A549 (cell line): ENCODE data around the gene ZNF580. TPM values are rescaled to one million over a fixed set of nuclear protein-coding genes. Genes with fewer than 3 reads are reported as not detected.

Experiments
- ATAC-seq, 2 experiments: fragments of 200-7000 bp in 1 of 2; fragments of >200 bp in 1 of 2; cut with Nextera tagmentation in 1 of 2; cut with Tn5 transposase in 1 of 2; 3 replicates each; pipeline versions ENCODE4 v1.8.0 to v1.9.1; 2018 to 2020; ENCODE audit warnings: mild to moderate bottlenecking in 1 of 2, moderate library complexity in 1 of 2
- CTCF ChIA-PET: fragments of 300-600 bp; sonication (Branson Sonifier 250); formaldehyde crosslinking; extraction: SDS; loops from one replicate; lab custom pipeline; 2021; ENCODE audit warnings: antibody characterized with exemption, inconsistent platforms; lab: Yijun Ruan, JAX
- POLR2A ChIA-PET: fragments of 350-600 bp; formaldehyde crosslinking; extraction: SDS; loops from one replicate; lab custom pipeline; 2021; ENCODE audit warnings: antibody characterized with exemption, inconsistent platforms; lab: Yijun Ruan, JAX
- DNase-seq, 2 experiments: peaks; one replicate each; pipeline versions ENCODE4 v3.0.0 to v3.0.0-alpha.2; 2011 to 2016; ENCODE audit warnings: low read depth in 1 of 2, low spot score in 1 of 2
- FAIRE-seq: peaks from 2 replicates; lab custom pipeline; 2011; peaks lifted over from hg19 to GRCh38; lab: Jason Lieb, UNC
- H3K27ac ChIP-seq, 2 experiments: fragments of >200 bp; sonication (Bioruptor Twin); formaldehyde crosslinking; 3 replicates each; pipeline ENCODE4 v1.5.1; 2016 to 2017
- H3K4me1 ChIP-seq: fragments of >200 bp; sonication (Bioruptor Twin); formaldehyde crosslinking; 3 replicates; pipeline ENCODE4 v1.6.1; 2016
- H3K4me2 ChIP-seq: fragments of >200 bp; sonication (Bioruptor Twin); formaldehyde crosslinking; 3 replicates; pipeline ENCODE4 v1.6.1; 2016
- H3K4me3 ChIP-seq: fragments of >200 bp; sonication (Bioruptor Twin); formaldehyde crosslinking; 3 replicates; pipeline ENCODE4 v1.5.1; 2016
- H3K9me3 ChIP-seq: fragments of >200 bp; sonication (Bioruptor Twin); formaldehyde crosslinking; 3 replicates; pipeline ENCODE4 v1.6.1; 2016
- CBX8 ChIP-seq: fragments of 200-600 bp; sonication (generic); IDR thresholded peaks from 2 replicates; pipeline ENCODE4 v1.6.1; 2016
- CEBPB ChIP-seq, 2 experiments: fragments of >200 bp in 1 of 2; sonication (Bioruptor Twin) in 1 of 2; formaldehyde crosslinking in 1 of 2; IDR thresholded peaks; 2 replicates each; pipeline ENCODE4 v1.6.1; 2012 to 2016
- CHD2 ChIP-seq: fragments of 150-350 bp; IDR thresholded peaks from 2 replicates; pipeline ENCODE4 v1.6.1; 2014; ENCODE audit warnings: low read length; ENCODE audit not compliant: partially characterized antibody
- EHF ChIP-seq: fragments of 250-450 bp; sonication (Bioruptor Pico); IDR thresholded peaks from 2 replicates; pipeline ENCODE4 v1.5.0; 2020; ENCODE audit warnings: mild to moderate bottlenecking
- ESRRA ChIP-seq: fragments of 150-350 bp; IDR thresholded peaks from 2 replicates; pipeline ENCODE4 v1.6.1; 2014; ENCODE audit warnings: mild to moderate bottlenecking, low read length, borderline replicate concordance
- FOSL2 ChIP-seq, 2 experiments: fragments of 450-650 bp in 1 of 2; fragments of >200 bp in 1 of 2; sonication (Bioruptor Twin) in 1 of 2; formaldehyde crosslinking; IDR thresholded peaks; 2 replicates each; pipeline versions ENCODE4 v1.5.0 to v1.6.1; 2016 to 2020; ENCODE audit warnings: mild to moderate bottlenecking in 1 of 2, moderate library complexity in 1 of 2
- FOXS1 ChIP-seq: fragments of 250-450 bp; sonication (Bioruptor Pico); IDR thresholded peaks from 2 replicates; pipeline ENCODE4 v1.5.0; 2020; ENCODE audit warnings: mild to moderate bottlenecking, moderate library complexity
- GATA3 ChIP-seq: IDR thresholded peaks from 2 replicates; pipeline ENCODE4 v1.6.1; 2012; ENCODE audit warnings: borderline replicate concordance
- HDAC2 ChIP-seq: fragments of 200-600 bp; sonication (generic); IDR thresholded peaks from 2 replicates; pipeline ENCODE4 v1.6.1; 2016
- HOXA7 ChIP-seq: fragments of 250-450 bp; sonication (Bioruptor Pico); IDR thresholded peaks from 2 replicates; pipeline ENCODE4 v1.5.0; 2020; ENCODE audit warnings: mild to moderate bottlenecking, moderate library complexity
- HOXB5 ChIP-seq: fragments of 250-450 bp; sonication (Bioruptor Pico); IDR thresholded peaks from 2 replicates; pipeline ENCODE4 v1.5.0; 2020; ENCODE audit warnings: mild to moderate bottlenecking, moderate library complexity
- KDM5A ChIP-seq: fragments of 200-600 bp; sonication (generic); IDR thresholded peaks from 2 replicates; pipeline ENCODE4 v1.6.1; 2016; ENCODE audit warnings: antibody characterized with exemption, mild to moderate bottlenecking
- PHF8 ChIP-seq: fragments of 200-600 bp; sonication (generic); IDR thresholded peaks from 2 replicates; pipeline ENCODE4 v1.6.1; 2016; ENCODE audit warnings: low read depth, mild to moderate bottlenecking, antibody characterized with exemption, moderate library complexity, borderline replicate concordance
- POLR2A ChIP-seq: IDR thresholded peaks from 2 replicates; pipeline ENCODE4 v1.6.1; 2012; ENCODE audit warnings: mild to moderate bottlenecking, low read length
- RCOR1 ChIP-seq: fragments of 150-350 bp; IDR thresholded peaks from 2 replicates; pipeline ENCODE4 v1.6.1; 2014; ENCODE audit warnings: antibody characterized with exemption, low read length, low read depth
- ZFP36 ChIP-seq: fragments of 450-650 bp; IDR thresholded peaks from 2 replicates; pipeline ENCODE4 v1.6.1; 2014; ENCODE audit warnings: borderline replicate concordance; ENCODE audit not compliant: partially characterized antibody
- WGBS: methylation state at CpG from one replicate; pipeline ENCODE4 v1.1.6; 2017; ENCODE audit errors: missing lambda C conversion rate; 5-methylcytosine and 5-hydroxymethylcytosine counted together
- polyA plus RNA-seq, 4 experiments: library from polyadenylated mRNA; depleted of rRNA in 3 of 4; stranded (reverse); fragments of >200 nt; fragmentation: RNase III in 1 of 4; extraction: RNeasy Plus Mini Kit Qiagen cat#74134 plus additional on column Dnase treatment in 1 of 4; gene quantifications; 2 replicates in 3 of 4; 3 replicates in 1 of 4; pipeline ENCODE4 v1.2.3, GENCODE V29; 2011 to 2017
- TF ChIP-seq, protein P1 (sequence below): fragments of >200 bp; sonication (Bioruptor Twin); formaldehyde crosslinking; IDR thresholded peaks from 2 replicates; pipeline ENCODE4 v1.6.1; 2016
- TF ChIP-seq, protein P2 (sequence below): fragments of 200-600 bp; sonication (generic); IDR thresholded peaks from 2 replicates; pipeline ENCODE4 v1.6.1; 2016; ENCODE audit warnings: antibody characterized with exemption, mild to moderate bottlenecking, moderate library complexity
- TF ChIP-seq, protein P3 (sequence below): fragments of >200 bp; sonication (Bioruptor Twin); formaldehyde crosslinking; IDR thresholded peaks from 3 replicates; pipeline ENCODE4 v1.6.1; 2016

The ZNF580 gene
- polyA plus RNA-seq, 2 of the 4 experiments (the other 2 are of a cell fraction), result 9.2 to 52.8 TPM

DNA sequence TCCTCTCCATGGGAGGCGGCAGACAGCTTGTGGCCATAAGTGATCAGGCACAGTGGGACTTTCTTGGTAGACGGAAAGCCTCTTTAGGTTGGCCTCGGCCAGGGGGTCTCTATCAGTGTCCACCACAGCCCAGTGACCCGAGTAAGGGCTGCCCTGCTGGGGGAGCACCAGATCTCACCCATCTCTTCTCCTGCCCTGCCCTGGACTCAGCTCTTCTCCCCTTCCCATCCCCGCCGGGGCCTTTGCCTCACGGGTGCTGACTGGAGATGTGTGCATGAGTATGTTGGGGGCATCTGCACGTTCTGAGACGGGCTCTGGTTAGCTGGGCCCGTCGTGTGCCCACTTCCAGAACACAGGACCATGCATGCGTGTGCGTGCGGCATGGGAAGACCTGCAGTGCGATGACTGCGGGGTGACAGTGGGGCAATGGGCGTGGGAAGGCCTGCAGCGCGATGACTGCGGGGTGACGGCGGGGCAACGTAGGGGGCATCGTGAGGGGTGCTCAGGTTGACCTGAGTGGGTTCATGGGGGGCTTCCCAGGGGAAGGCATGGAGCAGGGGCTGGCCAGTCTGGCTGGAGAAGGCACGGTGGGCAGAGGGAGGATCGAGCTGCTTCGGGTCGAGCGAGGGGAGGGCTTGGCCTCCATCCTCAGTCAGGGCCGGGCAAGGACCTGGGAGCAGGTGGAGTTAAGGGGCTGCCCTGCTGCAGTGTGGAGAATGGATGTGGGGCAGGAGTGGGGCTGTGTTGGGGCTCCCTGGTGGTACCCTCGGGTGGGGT, 50.2 kb downstream of the ZNF580 start:
- DNase-seq (no peak), FAIRE-seq (no peak), ATAC-seq (no peak)
- TF ChIP-seq PHF8, result no peak
- TF ChIP-seq HOXB5, result no peak
- Histone ChIP-seq H3K4me3 (no peak overlapping the region), H3K27ac (no peak overlapping the region), H3K4me1 (no peaks in the 10 kb centered on the region), H3K9me3 (no peaks in the 10 kb centered on the region), H3K4me2 (no peak overlapping the region)
- 93% methylated on average over 30 of the region's 31 CpGs for WGBS
- ChIA-PET CTCF (interaction anchor here (1.1 kb wide), 1 partner anchor 12 kb away, joined by 4 read pairs; no protein-coding TSS in a partner anchor), POLR2A (no interaction called here)

DNA sequence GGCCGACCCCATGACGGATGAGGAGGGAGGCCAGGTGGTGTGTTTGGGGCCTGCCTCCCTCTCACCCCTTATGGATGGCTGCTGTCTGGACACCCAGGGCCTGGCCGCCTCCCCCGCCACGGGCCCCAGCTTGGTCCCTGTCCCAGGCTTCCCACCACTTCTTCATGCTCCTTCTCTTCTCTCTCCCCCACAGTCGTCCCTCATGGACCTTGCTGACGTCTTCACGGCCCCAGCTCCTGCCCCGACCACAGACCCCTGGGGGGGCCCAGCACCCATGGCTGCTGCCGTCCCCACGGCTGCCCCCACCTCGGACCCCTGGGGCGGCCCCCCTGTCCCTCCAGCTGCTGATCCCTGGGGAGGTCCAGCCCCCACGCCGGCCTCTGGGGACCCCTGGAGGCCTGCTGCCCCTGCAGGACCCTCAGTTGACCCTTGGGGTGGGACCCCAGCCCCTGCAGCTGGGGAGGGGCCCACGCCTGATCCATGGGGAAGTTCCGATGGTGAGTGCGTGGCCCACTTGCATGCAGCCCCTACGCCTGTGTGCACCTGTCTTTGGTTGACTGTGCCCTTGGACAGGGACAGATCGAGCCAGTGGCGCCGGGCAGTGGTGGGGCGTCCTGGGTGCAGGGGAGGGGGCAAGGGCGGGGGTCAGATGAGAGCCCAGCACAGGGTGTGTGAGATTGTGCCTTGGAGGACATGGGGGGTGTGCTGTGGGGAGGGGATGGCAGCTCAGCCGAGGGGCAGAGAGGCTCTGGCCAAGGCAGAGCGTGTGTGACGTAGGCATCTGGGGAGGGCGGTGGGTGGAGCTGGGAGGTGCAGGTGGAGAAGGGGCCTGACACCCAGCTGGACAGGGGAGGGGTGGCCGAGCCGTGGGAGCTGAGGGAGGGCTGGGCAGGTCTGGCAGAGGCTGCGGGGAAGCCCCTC, 51.0 kb downstream of the ZNF580 start:
- TF ChIP-seq KDM5A (no peak), FOSL2 (IDR thresholded peaks at IDR 0.05) (no peak), FOSL2 (CRISPR knock-in tag; IDR thresholded peaks at IDR 0.05) (no peak), CHD2 (no peak), FOXS1 (CRISPR knock-in tag) (no peak), HOXA7 (no peak), HOXB5 (no peak), GATA3 (no peak), RCOR1 (no peak), POLR2A (no peak), HDAC2 (no peak), ESRRA (no peak), CBX8 (no peak), ZFP36 (no peak), EHF (no peak), CEBPB (IDR thresholded peaks at IDR 0.05) (no peak)
- TF ChIP-seq, protein P1, sequence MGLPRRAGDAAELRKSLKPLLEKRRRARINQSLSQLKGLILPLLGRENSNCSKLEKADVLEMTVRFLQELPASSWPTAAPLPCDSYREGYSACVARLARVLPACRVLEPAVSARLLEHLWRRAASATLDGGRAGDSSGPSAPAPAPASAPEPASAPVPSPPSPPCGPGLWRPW, result no peak
- TF ChIP-seq, protein P2, sequence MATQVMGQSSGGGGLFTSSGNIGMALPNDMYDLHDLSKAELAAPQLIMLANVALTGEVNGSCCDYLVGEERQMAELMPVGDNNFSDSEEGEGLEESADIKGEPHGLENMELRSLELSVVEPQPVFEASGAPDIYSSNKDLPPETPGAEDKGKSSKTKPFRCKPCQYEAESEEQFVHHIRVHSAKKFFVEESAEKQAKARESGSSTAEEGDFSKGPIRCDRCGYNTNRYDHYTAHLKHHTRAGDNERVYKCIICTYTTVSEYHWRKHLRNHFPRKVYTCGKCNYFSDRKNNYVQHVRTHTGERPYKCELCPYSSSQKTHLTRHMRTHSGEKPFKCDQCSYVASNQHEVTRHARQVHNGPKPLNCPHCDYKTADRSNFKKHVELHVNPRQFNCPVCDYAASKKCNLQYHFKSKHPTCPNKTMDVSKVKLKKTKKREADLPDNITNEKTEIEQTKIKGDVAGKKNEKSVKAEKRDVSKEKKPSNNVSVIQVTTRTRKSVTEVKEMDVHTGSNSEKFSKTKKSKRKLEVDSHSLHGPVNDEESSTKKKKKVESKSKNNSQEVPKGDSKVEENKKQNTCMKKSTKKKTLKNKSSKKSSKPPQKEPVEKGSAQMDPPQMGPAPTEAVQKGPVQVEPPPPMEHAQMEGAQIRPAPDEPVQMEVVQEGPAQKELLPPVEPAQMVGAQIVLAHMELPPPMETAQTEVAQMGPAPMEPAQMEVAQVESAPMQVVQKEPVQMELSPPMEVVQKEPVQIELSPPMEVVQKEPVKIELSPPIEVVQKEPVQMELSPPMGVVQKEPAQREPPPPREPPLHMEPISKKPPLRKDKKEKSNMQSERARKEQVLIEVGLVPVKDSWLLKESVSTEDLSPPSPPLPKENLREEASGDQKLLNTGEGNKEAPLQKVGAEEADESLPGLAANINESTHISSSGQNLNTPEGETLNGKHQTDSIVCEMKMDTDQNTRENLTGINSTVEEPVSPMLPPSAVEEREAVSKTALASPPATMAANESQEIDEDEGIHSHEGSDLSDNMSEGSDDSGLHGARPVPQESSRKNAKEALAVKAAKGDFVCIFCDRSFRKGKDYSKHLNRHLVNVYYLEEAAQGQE, result no peak
- TF ChIP-seq, protein P3, sequence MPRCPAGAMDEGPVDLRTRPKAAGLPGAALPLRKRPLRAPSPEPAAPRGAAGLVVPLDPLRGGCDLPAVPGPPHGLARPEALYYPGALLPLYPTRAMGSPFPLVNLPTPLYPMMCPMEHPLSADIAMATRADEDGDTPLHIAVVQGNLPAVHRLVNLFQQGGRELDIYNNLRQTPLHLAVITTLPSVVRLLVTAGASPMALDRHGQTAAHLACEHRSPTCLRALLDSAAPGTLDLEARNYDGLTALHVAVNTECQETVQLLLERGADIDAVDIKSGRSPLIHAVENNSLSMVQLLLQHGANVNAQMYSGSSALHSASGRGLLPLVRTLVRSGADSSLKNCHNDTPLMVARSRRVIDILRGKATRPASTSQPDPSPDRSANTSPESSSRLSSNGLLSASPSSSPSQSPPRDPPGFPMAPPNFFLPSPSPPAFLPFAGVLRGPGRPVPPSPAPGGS, result no peak
- ChIA-PET POLR2A (no interaction called here), CTCF (no interaction called here)
- Histone ChIP-seq H3K4me3 (no peak overlapping the region), H3K9me3 (no peaks in the 10 kb centered on the region), H3K4me1 (no peaks in the 10 kb centered on the region), H3K4me2 (no peak overlapping the region), H3K27ac (no peak overlapping the region)
- WGBS, result 94% methylated on average over 17 of the region's 31 CpGs
- no peak for FAIRE-seq
- DNase-seq, result no peak
- ATAC-seq, result no peak
